B cell (primary cell): ENCODE measurements around the gene SLC9A9.

Experiments used
- CTCF ChIP-seq: fragments of 200-600 bp; IDR thresholded peaks from one replicate; pipeline ENCODE4 v1.8.0; 2022; ENCODE audit warnings: antibody characterized with exemption, mild to moderate bottlenecking
- EZH2 ChIP-seq: IDR thresholded peaks from 2 replicates; pipeline ENCODE4 v1.6.1; 2012; ENCODE audit warnings: borderline replicate concordance, low read depth, mild to moderate bottlenecking, moderate library complexity, low read length; ENCODE audit not compliant: insufficient read depth, poor library complexity, severe bottlenecking

- TF ChIP-seq CTCF = no peak
- TF ChIP-seq EZH2 = no peak
Measured at GRCh38 chr3:143286392-143287010, 561.8 kb downstream of the SLC9A9 start.
